Prostate gland (tissue), 2 donors: ENCODE data around the gene DOCK3.

Experiments
- CTCF ChIP-seq, 4 experiments: fragments of 200-600 bp in 2 of 4; fragments of 450-650 bp in 2 of 4; sonication (generic) in 2 of 4; IDR thresholded peaks; 1 replicate in 3 of 4; 2 replicates in 1 of 4; pipeline ENCODE4 v1.5.1; 2016 to 2019; ENCODE audit warnings: antibody characterized with exemption in 4 of 4, mild to moderate bottlenecking in 2 of 4, moderate library complexity in 2 of 4
- POLR2A ChIP-seq: fragments of 450-650 bp; IDR thresholded peaks from one replicate; pipeline ENCODE4 v1.6.1; 2016; ENCODE audit warnings: antibody characterized with exemption, mild to moderate bottlenecking

GRCh38 chr3:51381333-51381705 lies 706.6 kb downstream of the DOCK3 start:
- TF ChIP-seq CTCF (IDR thresholded peaks at IDR 0.05) (no peak), POLR2A (no peak)
